Right lobe of liver (tissue), 6 donors: ENCODE measurements around the gene NUP214. TPM values are rescaled to one million over a fixed set of nuclear protein-coding genes. Genes with fewer than 3 reads are reported as not detected.
"Not testable (repeated sequence)": the region's sequence is repeated elsewhere in the genome, so short reads cannot be mapped to it uniquely, and the experiment has no call there.

ENCODE experiments used
- ATAC-seq, 4 donors: fragments of 200-7000 bp; cut with Tn5 transposase; one replicate each; pipeline ENCODE4 v1.9.1; 2020; ENCODE audit warnings: mild to moderate bottlenecking in 4 of 4, moderate library complexity in 4 of 4
- DNase-seq, 3 donors: peaks; one replicate each; pipeline ENCODE4 v3.0.0-alpha.2; 2020
- H3K27ac ChIP-seq, 3 donors: fragments of 200-600 bp; one replicate each; pipeline ENCODE4 v1.8.0; 2022
- H3K27me3 ChIP-seq, 2 donors: fragments of 200-600 bp; one replicate each; pipeline ENCODE4 v1.8.0; 2022
- H3K36me3 ChIP-seq, 4 donors: fragments of 200-600 bp; sonication (generic) in 1 of 4; one replicate each; pipeline versions ENCODE4 v1.5.1 to v1.8.0; 2017 to 2022; ENCODE audit warnings: control low read depth in 1 of 4
- H3K4me1 ChIP-seq, 4 donors: fragments of 200-600 bp; sonication (generic) in 1 of 4; one replicate each; pipeline versions ENCODE4 v1.5.1 to v1.8.0; 2017 to 2022; ENCODE audit warnings: control low read depth in 1 of 4
- H3K4me3 ChIP-seq, 3 donors: fragments of 200-600 bp; one replicate each; pipeline ENCODE4 v1.8.0; 2022
- H3K9me3 ChIP-seq, 4 donors: fragments of 200-600 bp; sonication (generic) in 1 of 4; one replicate each; pipeline versions ENCODE4 v1.5.1 to v1.8.0; 2017 to 2022; ENCODE audit warnings: control low read depth in 1 of 4
- CTCF ChIP-seq, 4 donors: fragments of 200-600 bp in 3 of 4; fragments of 450-650 bp in 1 of 4; IDR thresholded peaks; one replicate each; pipeline versions ENCODE4 v1.5.1 to v1.8.0; 2016 to 2022; ENCODE audit warnings: antibody characterized with exemption in 4 of 4, mild to moderate bottlenecking in 2 of 4
- POLR2A ChIP-seq: fragments of 450-650 bp; IDR thresholded peaks from one replicate; pipeline ENCODE4 v1.6.1; 2017; ENCODE audit warnings: antibody characterized with exemption, mild to moderate bottlenecking
- WGBS: methylation state at CpG from one replicate; pipeline ENCODE4 v1.1.6; 2018; ENCODE audit warnings: low coverage, low lambda C conversion rate; ENCODE audit not compliant: insufficient coverage; ENCODE audit errors: missing lambda C conversion rate; 5-methylcytosine and 5-hydroxymethylcytosine counted together
- intact Hi-C, 2 donors: fragments of 100-400 bp; cut with DNase I; formaldehyde crosslinking; loops; one replicate each; pipeline versions ENCODE4 v1.11.2 to v1.14.1; 2022
- total RNA-seq, 6 experiments: library from RNA; depleted of rRNA in 2 of 6; stranded (reverse); fragments of >200 nt in 2 of 6; fragmentation: NEBNext Ultra II Directional in 3 of 6; extraction: Animal tissue kit (Norgen Biotek cat#: 25700) in 3 of 6; gene quantifications; one replicate each; pipeline versions ENCODE4 v1.1.0 to v1.2.4, GENCODE V29; 2016 to 2023
- donor health status: DM: no; HTN: yes; CAD: no.
- donor health status: DM: no; HTN: no; CAD: no.
- donor health status: DM: no; HTN: no; CAD: no.
- donor health status: DM: no; HTN: yes; CAD: no.
- donor health status: DM: no; HTN: yes; CAD: no.

The NUP214 gene
- total RNA-seq, 6 experiments from 2014 or later = 22.5 to 31.1 (median 27.5) TPM

GRCh38 chr9:131203431-131204218, 78.2 kb downstream of the NUP214 start:
- TF ChIP-seq CTCF (IDR thresholded peaks at IDR 0.05) (peak in 1 of 4 donors; percentile 5), POLR2A (no peak)

GRCh38 chr9:131204285-131204684, 78.9 kb downstream of the NUP214 start:
- H3K27ac ChIP-seq = no peak overlapping the region
- 85% methylated on average over 8 of the region's 8 CpGs for WGBS
- H3K27me3 ChIP-seq = no peaks in the 10 kb centered on the region
- DNase-seq = no peak
- TF ChIP-seq CTCF (IDR thresholded peaks at IDR 0.05) (no peak), POLR2A (no peak)
- no peak for ATAC-seq
- H3K9me3 ChIP-seq = no peaks in the 10 kb centered on the region
- intact Hi-C loops = no loop called here
- peaks cover 0 to 67% (median 19%) of the 10 kb centered on the region in 4 donors for H3K36me3 ChIP-seq
- no peak overlapping the region for H3K4me3 ChIP-seq
- H3K4me1 ChIP-seq = no peaks in the 10 kb centered on the region

More at GRCh38 chr9:131203431-131204218, 78.2 kb downstream of the NUP214 start:
- intact Hi-C loops = no loop called here
- ATAC-seq (no peak), DNase-seq (no peak)
- Histone ChIP-seq H3K4me1 (no peaks in the 10 kb centered on the region), H3K27ac (no peak overlapping the region), H3K4me3 (no peak overlapping the region), H3K27me3 (no peaks in the 10 kb centered on the region), H3K9me3 (no peaks in the 10 kb centered on the region), H3K36me3 (peaks cover 0 to 74% (median 23%) of the 10 kb centered on the region in 4 donors)
- 82% methylated on average over 4 of the region's 4 CpGs for WGBS

DNA sequence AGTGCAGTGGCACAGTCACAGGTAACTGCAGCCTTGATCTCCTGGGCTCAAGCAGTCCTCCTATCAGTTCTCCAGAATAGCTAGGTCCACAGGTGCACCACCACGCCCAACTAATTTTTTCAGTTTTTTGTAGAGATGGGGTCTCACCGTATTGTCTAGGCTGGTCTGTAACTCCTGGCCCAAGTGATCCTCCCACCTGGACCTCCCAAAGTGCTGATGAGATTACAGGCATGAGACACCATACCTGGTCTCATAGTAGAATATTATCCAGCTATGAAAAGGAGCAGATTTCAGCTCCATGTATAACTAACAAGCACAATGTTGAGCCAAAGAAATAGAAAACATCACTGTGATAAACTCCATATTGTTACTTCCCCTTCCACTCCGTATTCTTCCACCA, 81.1 kb downstream of the NUP214 start:
- no peak overlapping the region for H3K4me3 ChIP-seq
- H3K4me1 ChIP-seq = no peaks in the 10 kb centered on the region
- no peak for ATAC-seq
- H3K36me3 ChIP-seq = peaks cover 0 to 60% (median 21%) of the 10 kb centered on the region in 4 donors
- no peak for TF ChIP-seq POLR2A
- TF ChIP-seq CTCF (IDR thresholded peaks at IDR 0.05) = no peak
- intact Hi-C loops = no loop called here
- H3K27me3 ChIP-seq = no peaks in the 10 kb centered on the region
- no peak overlapping the region for H3K27ac ChIP-seq
- DNase-seq = no peak
- no peaks in the 10 kb centered on the region for H3K9me3 ChIP-seq
- 100% methylated on average over 1 of the region's 3 CpGs for WGBS

GRCh38 chr9:131211920-131212319, 86.5 kb downstream of the NUP214 start:
- H3K27me3 ChIP-seq, intact Hi-C loops, H3K4me1 ChIP-seq, H3K27ac ChIP-seq, H3K9me3 ChIP-seq, ATAC-seq, DNase-seq, H3K4me3 ChIP-seq: not testable (repeated sequence)
- WGBS = 100% methylated on average over 2 of the region's 4 CpGs
- H3K36me3 ChIP-seq = peaks cover 0 to 28% (median 7%) of the 10 kb centered on the region in 4 donors

- TF ChIP-seq POLR2A (no peak), CTCF (IDR thresholded peaks at IDR 0.05) (no peak)
- Histone ChIP-seq H3K4me1 (no peaks in the 10 kb centered on the region), H3K27ac (no peak overlapping the region), H3K9me3 (no peaks in the 10 kb centered on the region), H3K36me3 (peaks cover 0 to 28% (median 2%) of the 10 kb centered on the region in 4 donors), H3K27me3 (no peaks in the 10 kb centered on the region), H3K4me3 (no peak overlapping the region)
- DNase-seq (no peak), ATAC-seq (peak in 2 of 4 donors; percentile 34 to 48)
- intact Hi-C loops = no loop called here
- WGBS = 57% methylated on average over 7 of the region's 7 CpGs
These were observed 89.0 kb downstream of the NUP214 start for GRCh38 chr9:131214286-131214856.
